SK-N-SH (cell line): ENCODE data around the gene CDH24. TPM values are rescaled to one million over a fixed set of nuclear protein-coding genes. Genes with fewer than 3 reads are reported as not detected.

Source experiments
- CTCF ChIA-PET: fragments of 300-600, 350-600 bp; formaldehyde crosslinking; extraction: SDS; loops from one replicate; lab custom pipeline; 2021; lab: Yijun Ruan, JAX
- POLR2A ChIA-PET: fragments of 350-600 bp; sonication (Branson Sonifier 250); formaldehyde crosslinking; extraction: SDS; loops from one replicate; lab custom pipeline; 2020; ENCODE audit warnings: antibody characterized with exemption, inconsistent platforms; lab: Yijun Ruan, JAX
- DNase-seq: peaks from one replicate; pipeline ENCODE4 v3.0.0; 2012
- H2AFZ ChIP-seq: fragments of 200-600 bp; sonication (generic); 2 replicates; pipeline ENCODE4 v1.8.1; 2016; ENCODE audit warnings: antibody characterized with exemption, mild to moderate bottlenecking, low read depth
- H3F3A ChIP-seq: fragments of 200-600 bp; sonication (generic); replicated peaks from 2 replicates; pipeline ENCODE3; 2016; ENCODE audit warnings: antibody characterized with exemption, mild to moderate bottlenecking; ENCODE audit not compliant: insufficient read depth
- H3K27ac ChIP-seq, 2 experiments: fragments of 200-500 bp in 1 of 2; fragments of 200-600 bp in 1 of 2; sonication (Bioruptor generic) in 1 of 2; sonication (generic), shearing (Covaris generic) in 1 of 2; 2 replicates each; pipeline versions ENCODE4 v1.5.1 to v1.6.1; 2014 to 2016; ENCODE audit warnings: low read depth in 2 of 2, inconsistent platforms in 1 of 2, low read length in 1 of 2, mild to moderate bottlenecking in 1 of 2, mixed read lengths in 1 of 2
- H3K27me3 ChIP-seq: fragments of 200-600 bp; sonication (generic), shearing (Covaris generic); 2 replicates; pipeline ENCODE4 v1.6.1; 2016; ENCODE audit warnings: mixed run types; ENCODE audit not compliant: insufficient read depth
- H3K36me3 ChIP-seq, 2 experiments: fragments of 200-500 bp in 1 of 2; fragments of 200-600 bp in 1 of 2; sonication (Bioruptor generic) in 1 of 2; sonication (generic) in 1 of 2; replicated peaks in 1 of 2; 2 replicates each; pipeline versions ENCODE3 to v1.5.1; 2014 to 2016; ENCODE audit warnings: low read length in 1 of 2, mild to moderate bottlenecking in 1 of 2; ENCODE audit not compliant: insufficient read depth in 2 of 2, control insufficient read depth in 1 of 2
- H3K4me1 ChIP-seq, 2 experiments: fragments of 200-500 bp in 1 of 2; fragments of 200-600 bp in 1 of 2; sonication (Bioruptor generic) in 1 of 2; sonication (generic), shearing (Covaris generic) in 1 of 2; 2 replicates each; pipeline versions ENCODE4 v1.5.1 to v1.6.1; 2014 to 2016; ENCODE audit warnings: low read depth in 1 of 2, low read length in 1 of 2, mixed run types in 1 of 2; ENCODE audit not compliant: insufficient read depth in 2 of 2, control insufficient read depth in 1 of 2
- H3K4me2 ChIP-seq: fragments of 200-600 bp; sonication (generic), shearing (Covaris generic); 2 replicates; pipeline ENCODE4 v1.6.1; 2017; ENCODE audit warnings: mixed run types
- H3K4me3 ChIP-seq, 2 experiments: fragments of 200-500 bp in 1 of 2; fragments of 200-600 bp in 1 of 2; sonication (Bioruptor generic) in 1 of 2; sonication (generic), shearing (Covaris generic) in 1 of 2; 2 replicates each; pipeline versions ENCODE4 v1.5.1 to v1.8.1; 2014 to 2016; ENCODE audit warnings: low read depth in 2 of 2, inconsistent platforms in 1 of 2, low read length in 1 of 2, mild to moderate bottlenecking in 1 of 2, mixed read lengths in 1 of 2, moderate library complexity in 1 of 2
- H3K79me2 ChIP-seq: fragments of 200-600 bp; sonication (generic); 2 replicates; pipeline ENCODE4 v1.8.1; 2017; ENCODE audit warnings: mild to moderate bottlenecking; ENCODE audit not compliant: insufficient read depth
- H3K9ac ChIP-seq: fragments of 200-600 bp; sonication (generic); 2 replicates; pipeline ENCODE4 v1.6.1; 2017; ENCODE audit warnings: mixed run types
- H3K9me2 ChIP-seq: fragments of 200-600 bp; sonication (generic); 2 replicates; pipeline ENCODE4 v1.6.1; 2017; ENCODE audit warnings: mixed run types
- H3K9me3 ChIP-seq: fragments of 200-600 bp; sonication (generic); 2 replicates; pipeline ENCODE4 v1.6.1; 2017; ENCODE audit warnings: mixed run types, mild to moderate bottlenecking, moderate library complexity
- H4K20me1 ChIP-seq: fragments of 200-600 bp; sonication (generic); 2 replicates; pipeline ENCODE4 v1.6.1; 2017; ENCODE audit warnings: mild to moderate bottlenecking, mixed run types; ENCODE audit not compliant: insufficient read depth
- CHD2 ChIP-seq: fragments of 150-350 bp; IDR thresholded peaks from 2 replicates; pipeline ENCODE4 v1.6.1; 2018; ENCODE audit warnings: low read length; ENCODE audit not compliant: partially characterized antibody
- FOXM1 ChIP-seq: IDR thresholded peaks from 2 replicates; pipeline ENCODE4 v1.4.0; 2012; ENCODE audit warnings: low read depth, mild to moderate bottlenecking
- GABPA ChIP-seq: IDR thresholded peaks from 2 replicates; pipeline ENCODE4 v1.4.0; 2012; ENCODE audit warnings: low read depth, mild to moderate bottlenecking
- GATA2 ChIP-seq: sonication (generic); formaldehyde crosslinking; IDR thresholded peaks from 2 replicates; pipeline ENCODE4 v1.5.0; 2020; ENCODE audit warnings: mild to moderate bottlenecking, missing genetic modification reagents
- MEF2A ChIP-seq: IDR thresholded peaks from 2 replicates; pipeline ENCODE4 v1.4.0; 2012; ENCODE audit warnings: low read depth, borderline replicate concordance
- NFIC ChIP-seq: IDR thresholded peaks from 2 replicates; pipeline ENCODE4 v1.4.0; 2012; ENCODE audit warnings: borderline replicate concordance
- SMC3 ChIP-seq: IDR thresholded peaks from 2 replicates; pipeline ENCODE4 v1.6.1; 2012; ENCODE audit warnings: low read depth, low read length, improper control_type of control experiment
- WGBS: methylation state at CpG from one replicate; pipeline ENCODE4 v1.1.6; 2017; ENCODE audit warnings: low lambda C conversion rate; 5-methylcytosine and 5-hydroxymethylcytosine counted together
- polyA plus RNA-seq, 3 experiments: library from polyadenylated mRNA; depleted of rRNA; stranded (reverse); fragments of >200 nt; gene quantifications; 2 replicates each; pipeline ENCODE4 v1.2.3, GENCODE V29; 2012
- TF ChIP-seq, protein P1 (sequence below): fragments of 200-600 bp; sonication (generic); IDR thresholded peaks from 2 replicates; pipeline ENCODE4 v1.6.1; 2017; ENCODE audit warnings: antibody characterized with exemption, mild to moderate bottlenecking, moderate library complexity
- TF ChIP-seq, protein P2 (sequence below): IDR thresholded peaks from 2 replicates; pipeline ENCODE4 v1.4.0; 2012; ENCODE audit warnings: low read depth, borderline replicate concordance
- TF ChIP-seq, protein P3 (sequence below): IDR thresholded peaks from 2 replicates; pipeline ENCODE4 v1.4.0; 2012; ENCODE audit warnings: low read depth, borderline replicate concordance

The CDH24 gene
- polyA plus RNA-seq, 1 of the 3 experiments (the other 2 are of a cell fraction), result 30.8 TPM

DNA sequence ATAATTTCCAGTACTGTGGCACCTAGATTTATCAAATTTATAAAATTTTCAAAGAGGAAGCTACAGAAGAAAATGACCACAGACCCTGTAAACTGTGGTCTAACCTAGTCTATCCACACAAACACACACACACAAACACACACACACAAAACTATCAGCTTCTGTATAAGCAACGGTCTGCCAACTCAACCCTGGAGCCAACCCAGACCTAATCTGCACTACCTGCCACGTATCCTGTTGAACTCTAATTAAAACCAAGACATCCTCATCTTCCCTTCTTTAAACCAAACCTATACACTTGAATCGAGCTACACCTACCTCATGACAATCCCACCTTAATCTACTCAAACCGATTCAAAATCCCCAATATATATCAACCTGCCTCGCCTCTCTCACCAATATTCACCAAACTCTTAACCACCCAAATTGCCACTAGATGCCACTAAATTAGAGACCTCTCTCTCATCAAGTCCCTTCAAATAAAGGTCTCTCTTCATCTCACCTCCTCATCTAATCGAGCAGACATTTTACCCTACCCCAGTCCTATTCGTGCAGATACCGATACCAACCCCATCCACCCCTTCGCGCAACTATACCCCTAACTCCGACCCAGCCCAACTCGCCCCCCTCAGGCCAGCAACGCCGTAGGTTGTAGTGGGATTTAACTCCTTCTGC is 36.8 kb upstream of the CDH24 start:
- H3K9me3 ChIP-seq, result no peaks in the 10 kb centered on the region
- no peaks in the 10 kb centered on the region for H3K9me2 ChIP-seq
- peaks cover 7 to 20% of the 10 kb centered on the region in 2 experiments; a peak in 3 of 4 replicates for H3K4me1 ChIP-seq
- no peak for TF ChIP-seq GATA2
- no peak for TF ChIP-seq SMC3
- TF ChIP-seq, protein P1, sequence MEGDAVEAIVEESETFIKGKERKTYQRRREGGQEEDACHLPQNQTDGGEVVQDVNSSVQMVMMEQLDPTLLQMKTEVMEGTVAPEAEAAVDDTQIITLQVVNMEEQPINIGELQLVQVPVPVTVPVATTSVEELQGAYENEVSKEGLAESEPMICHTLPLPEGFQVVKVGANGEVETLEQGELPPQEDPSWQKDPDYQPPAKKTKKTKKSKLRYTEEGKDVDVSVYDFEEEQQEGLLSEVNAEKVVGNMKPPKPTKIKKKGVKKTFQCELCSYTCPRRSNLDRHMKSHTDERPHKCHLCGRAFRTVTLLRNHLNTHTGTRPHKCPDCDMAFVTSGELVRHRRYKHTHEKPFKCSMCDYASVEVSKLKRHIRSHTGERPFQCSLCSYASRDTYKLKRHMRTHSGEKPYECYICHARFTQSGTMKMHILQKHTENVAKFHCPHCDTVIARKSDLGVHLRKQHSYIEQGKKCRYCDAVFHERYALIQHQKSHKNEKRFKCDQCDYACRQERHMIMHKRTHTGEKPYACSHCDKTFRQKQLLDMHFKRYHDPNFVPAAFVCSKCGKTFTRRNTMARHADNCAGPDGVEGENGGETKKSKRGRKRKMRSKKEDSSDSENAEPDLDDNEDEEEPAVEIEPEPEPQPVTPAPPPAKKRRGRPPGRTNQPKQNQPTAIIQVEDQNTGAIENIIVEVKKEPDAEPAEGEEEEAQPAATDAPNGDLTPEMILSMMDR, result peak; percentile 38
- TF ChIP-seq, protein P2, sequence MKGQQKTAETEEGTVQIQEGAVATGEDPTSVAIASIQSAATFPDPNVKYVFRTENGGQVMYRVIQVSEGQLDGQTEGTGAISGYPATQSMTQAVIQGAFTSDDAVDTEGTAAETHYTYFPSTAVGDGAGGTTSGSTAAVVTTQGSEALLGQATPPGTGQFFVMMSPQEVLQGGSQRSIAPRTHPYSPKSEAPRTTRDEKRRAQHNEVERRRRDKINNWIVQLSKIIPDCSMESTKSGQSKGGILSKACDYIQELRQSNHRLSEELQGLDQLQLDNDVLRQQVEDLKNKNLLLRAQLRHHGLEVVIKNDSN, result no peak
- H3K4me3 ChIP-seq, result peak overlapping the region; percentile 77 to 94
- DNase-seq, result peak; percentile 83
- H2AFZ ChIP-seq, result no peak overlapping the region; the same call in 1 of the 2 replicates
- H3K27me3 ChIP-seq, result no peaks in the 10 kb centered on the region
- CTCF ChIA-PET, result interaction anchor here (0.7 to 3.4 kb wide), 14 partner anchors 9 to 222 kb away, joined by 3 to 21 read pairs (median 3); partner anchors contain the start of gene CIROP
- 2% methylated on average over 14 of the region's 14 CpGs for WGBS
- peak overlapping the region; percentile 95 for H3K9ac ChIP-seq
- H3K36me3 ChIP-seq, result peaks cover 52 to 58% of the 10 kb centered on the region in 2 experiments
- H4K20me1 ChIP-seq, result peaks cover 53% of the 10 kb centered on the region
- POLR2A ChIA-PET, result interaction anchor here (1.0 to 2.1 kb wide), 7 partner anchors 19 to 228 kb away, joined by 4 to 11 read pairs (median 6); partner anchors contain the start of genes CDH24, HOMEZ, PABPN1 and PPP1R3E
- peaks cover 89% of the 10 kb centered on the region for H3K79me2 ChIP-seq
- H3K27ac ChIP-seq, result peak overlapping the region; percentile 90 to 96
- H3F3A ChIP-seq, result no peaks in the 10 kb centered on the region
- peak overlapping the region; percentile 86 for H3K4me2 ChIP-seq

DNA sequence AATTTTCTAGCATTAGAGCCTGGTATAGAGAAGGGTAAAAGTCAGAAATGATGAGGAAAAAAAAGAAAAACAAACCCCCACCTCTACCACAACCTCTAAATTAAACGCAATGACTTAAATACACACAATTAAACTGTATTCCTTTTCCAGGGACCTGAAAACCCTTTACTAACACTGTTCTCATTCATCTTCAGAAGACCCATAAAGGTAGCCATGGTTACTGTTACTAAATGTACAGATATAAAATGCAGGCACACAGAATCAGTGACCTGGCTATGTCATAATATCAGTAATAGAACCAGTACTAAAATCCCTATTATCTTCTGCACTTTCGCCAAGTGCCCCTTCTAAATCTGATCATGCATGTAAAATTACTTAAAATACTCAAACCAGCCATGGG is 36.2 kb upstream of the CDH24 start:
- peak overlapping the region; percentile 86 for H3K4me2 ChIP-seq
- peaks cover 48 to 60% of the 10 kb centered on the region in 2 experiments for H3K36me3 ChIP-seq
- H3K9me3 ChIP-seq, result no peaks in the 10 kb centered on the region
- peaks cover 3% of the 10 kb centered on the region for H3F3A ChIP-seq
- peaks cover 47% of the 10 kb centered on the region for H4K20me1 ChIP-seq
- no peak for DNase-seq
- H3K79me2 ChIP-seq, result peaks cover 89% of the 10 kb centered on the region
- H3K4me3 ChIP-seq, result peak overlapping the region; percentile 77 to 94; a peak in 3 of 4 replicates
- TF ChIP-seq NFIC, result no peak
- TF ChIP-seq, protein P3, sequence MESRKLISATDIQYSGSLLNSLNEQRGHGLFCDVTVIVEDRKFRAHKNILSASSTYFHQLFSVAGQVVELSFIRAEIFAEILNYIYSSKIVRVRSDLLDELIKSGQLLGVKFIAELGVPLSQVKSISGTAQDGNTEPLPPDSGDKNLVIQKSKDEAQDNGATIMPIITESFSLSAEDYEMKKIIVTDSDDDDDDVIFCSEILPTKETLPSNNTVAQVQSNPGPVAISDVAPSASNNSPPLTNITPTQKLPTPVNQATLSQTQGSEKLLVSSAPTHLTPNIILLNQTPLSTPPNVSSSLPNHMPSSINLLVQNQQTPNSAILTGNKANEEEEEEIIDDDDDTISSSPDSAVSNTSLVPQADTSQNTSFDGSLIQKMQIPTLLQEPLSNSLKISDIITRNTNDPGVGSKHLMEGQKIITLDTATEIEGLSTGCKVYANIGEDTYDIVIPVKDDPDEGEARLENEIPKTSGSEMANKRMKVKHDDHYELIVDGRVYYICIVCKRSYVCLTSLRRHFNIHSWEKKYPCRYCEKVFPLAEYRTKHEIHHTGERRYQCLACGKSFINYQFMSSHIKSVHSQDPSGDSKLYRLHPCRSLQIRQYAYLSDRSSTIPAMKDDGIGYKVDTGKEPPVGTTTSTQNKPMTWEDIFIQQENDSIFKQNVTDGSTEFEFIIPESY, result no peak
- TF ChIP-seq MEF2A, result no peak
- TF ChIP-seq GABPA, result no peak
- no peak for TF ChIP-seq FOXM1
- TF ChIP-seq CHD2, result no peak
- TF ChIP-seq, all 33 proteins: peak for 0
- ChIA-PET POLR2A (no interaction called here), CTCF (interaction anchor here (1.0 to 3.4 kb wide), 7 partner anchors 8 to 36 kb away, joined by 3 to 21 read pairs (median 6); partner anchors contain the start of gene CIROP)
- no peak overlapping the region for H3K27ac ChIP-seq
- H3K27me3 ChIP-seq, result no peaks in the 10 kb centered on the region
- H3K9me2 ChIP-seq, result no peaks in the 10 kb centered on the region
- H3K9ac ChIP-seq, result peak overlapping the region; percentile 95
- 93% methylated on average over 2 of the region's 2 CpGs for WGBS
- H3K4me1 ChIP-seq, result peaks cover 7 to 20% of the 10 kb centered on the region in 2 experiments; a peak in 3 of 4 replicates
- H2AFZ ChIP-seq, result no peak overlapping the region
